ENCODE results near the gene INVS.
"Not testable (repeated sequence)": the region's sequence is repeated elsewhere in the genome, so short reads cannot be mapped to it uniquely, and the experiment has no call there.

- TF ChIP-seq CTCF, POLR2A (IDR thresholded peaks at IDR 0.05): not testable (repeated sequence)
Observed at GRCh38 chr9:100062683-100063082, 36.4 kb upstream of the INVS start.
